SKM-1 treated with dmso at 0.1 percent for 144 hours (cell line): ENCODE measurements around the gene ARPC1B.

Experiments
- DNase-seq: peaks from one replicate; lab custom pipeline; 2025; ENCODE audit not compliant: unreplicated experiment; lab: John Stamatoyannopoulos, UW

ARPC1B gene

DNA sequence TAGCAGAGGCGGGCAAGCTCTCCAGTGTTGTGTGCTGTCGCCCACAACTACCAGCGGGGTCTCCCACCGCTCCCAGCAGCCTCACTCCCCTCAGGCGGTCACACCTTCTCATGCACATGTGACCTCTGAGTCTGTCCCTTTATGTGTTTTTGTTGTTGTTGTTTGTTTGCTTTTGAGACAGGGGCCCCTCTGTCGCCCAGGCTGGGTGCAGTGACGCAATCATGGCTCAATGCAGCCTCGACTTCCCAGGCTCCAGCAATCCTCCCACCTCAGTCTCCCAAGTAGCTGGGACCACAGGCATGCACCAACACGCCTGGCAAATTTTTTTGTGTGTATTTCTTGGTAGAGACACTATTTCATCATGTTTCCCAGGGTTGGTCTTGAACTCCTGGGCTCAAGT lies 65.7 kb downstream of the ARPC1B start:
- no peak for DNase-seq
